Measurements from ENCODE around the gene IFT43. TPM values are rescaled to one million over a fixed set of nuclear protein-coding genes. Genes with fewer than 3 reads are reported as not detected.

IFT43 gene
- polyA plus RNA-seq, 1 of the 3 experiments (the other 2 are of a cell fraction) = 78.8 TPM

DNA sequence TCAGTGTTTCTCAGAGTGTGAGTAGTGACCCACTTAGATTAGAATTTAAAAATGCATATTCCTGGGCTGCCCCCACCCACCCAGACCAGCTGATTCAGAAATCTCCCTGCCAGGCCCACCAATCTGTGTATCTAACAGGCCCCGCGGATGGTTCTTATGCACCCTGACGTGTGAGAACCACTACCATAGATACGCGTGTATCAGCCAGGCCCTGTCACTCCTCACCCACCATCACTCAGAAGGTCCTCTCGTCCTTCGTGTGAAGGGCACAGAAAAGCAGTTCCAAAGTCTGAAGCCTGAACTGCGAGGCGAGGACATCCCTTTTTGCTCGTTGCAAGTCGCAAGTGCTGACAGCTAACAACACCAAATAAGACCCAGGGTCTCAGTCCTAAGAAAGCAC lies 72.4 kb downstream of the IFT43 start:
- Histone ChIP-seq H3K9me2 (no peaks in the 10 kb centered on the region), H3K27me3 (ENCODE audit: insufficient read depth) (no peaks in the 10 kb centered on the region)

More for the DNA sequence above, 72.4 kb downstream of the IFT43 start:
- ChIA-PET CTCF (interaction anchor here (0.6 to 3.1 kb wide), 4 partner anchors 295 to 613 kb away, joined by 3 to 10 read pairs (median 6); no protein-coding TSS in a partner anchor), POLR2A (no interaction called here)
- Histone ChIP-seq H3F3A (replicated peaks; ENCODE audit: insufficient read depth) (no peaks in the 10 kb centered on the region), H3K27ac (ENCODE audit: low read depth in 2 of 2, low read length in 1 of 2) (no peak overlapping the region), H3K9ac (no peak overlapping the region), H3K4me1 (ENCODE audit: control insufficient read depth in 1 of 2, insufficient read depth in 2 of 2, low read depth in 1 of 2, low read length in 1 of 2) (no peaks in the 10 kb centered on the region), H3K4me2 (no peak overlapping the region), H4K20me1 (ENCODE audit: insufficient read depth) (no peaks in the 10 kb centered on the region), H3K9me3 (no peaks in the 10 kb centered on the region), H3K4me3 (ENCODE audit: low read depth in 2 of 2, low read length in 1 of 2) (no peak overlapping the region), H2AFZ (ENCODE audit: low read depth) (no peak overlapping the region), H3K79me2 (ENCODE audit: insufficient read depth) (no peaks in the 10 kb centered on the region), H3K36me3 (replicated peaks in 1 of 2; ENCODE audit: control insufficient read depth in 1 of 2, insufficient read depth in 2 of 2, low read length in 1 of 2) (peaks cover 13 to 14% of the 10 kb centered on the region in 2 experiments)
- over 99% methylated on average over 11 of the region's 11 CpGs for WGBS (ENCODE audit: low lambda C conversion rate)
- no peak for DNase-seq
- TF ChIP-seq JUND (IDR thresholded peaks at IDR 0.05) (no peak), ZBTB33 (IDR thresholded peaks at IDR 0.05; ENCODE audit: borderline replicate concordance, low read depth) (no peak), TCF12 (IDR thresholded peaks at IDR 0.05) (no peak), GATA2 (CRISPR knock-in tag; IDR thresholded peaks at IDR 0.05) (no peak), EZH2phosphoT487 (IDR thresholded peaks at IDR 0.05; ENCODE audit: borderline replicate concordance, low read depth) (no peak), TEAD4 (IDR thresholded peaks at IDR 0.05; ENCODE audit: borderline replicate concordance, insufficient read depth) (no peak), EP300 (IDR thresholded peaks at IDR 0.05; ENCODE audit: borderline replicate concordance in 1 of 2, low read depth in 1 of 2, low read length in 1 of 2) (no peak), MEF2A (IDR thresholded peaks at IDR 0.05; ENCODE audit: borderline replicate concordance, low read depth) (no peak), TAF1 (IDR thresholded peaks at IDR 0.05; ENCODE audit: borderline replicate concordance, low read depth, low read length) (no peak), FOXM1 (IDR thresholded peaks at IDR 0.05; ENCODE audit: low read depth) (no peak), USF1 (IDR thresholded peaks at IDR 0.05; ENCODE audit: borderline replicate concordance, low read depth) (no peak), ELF1 (IDR thresholded peaks at IDR 0.05) (no peak), SMC3 (IDR thresholded peaks at IDR 0.05; ENCODE audit: low read depth, low read length) (no peak), USF2 (IDR thresholded peaks at IDR 0.05; ENCODE audit: borderline replicate concordance, low read depth, low read length) (no peak), RFX5 (IDR thresholded peaks at IDR 0.05; ENCODE audit: low read length) (no peak), YY1 (IDR thresholded peaks at IDR 0.05; ENCODE audit: low read depth) (no peak), FOSL2 (IDR thresholded peaks at IDR 0.05; ENCODE audit: borderline replicate concordance, low read depth) (no peak), NRF1 (IDR thresholded peaks at IDR 0.05; ENCODE audit: low read depth, low read length) (no peak), NFIC (IDR thresholded peaks at IDR 0.05; ENCODE audit: borderline replicate concordance) (no peak)
- TF ChIP-seq, protein P1, sequence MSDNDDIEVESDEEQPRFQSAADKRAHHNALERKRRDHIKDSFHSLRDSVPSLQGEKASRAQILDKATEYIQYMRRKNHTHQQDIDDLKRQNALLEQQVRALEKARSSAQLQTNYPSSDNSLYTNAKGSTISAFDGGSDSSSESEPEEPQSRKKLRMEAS (IDR thresholded peaks at IDR 0.05; ENCODE audit: low read depth) = no peak

Data from SK-N-SH (cell line).